ENCODE data around the gene TEX52.

- TF ChIP-seq POLR2A (IDR thresholded peaks at IDR 0.05; ENCODE audit: low read length), result no peak
- TF ChIP-seq GATA1 (IDR thresholded peaks at IDR 0.05; ENCODE audit: low read depth, low read length), result no peak
Observed at GRCh38 chr12:2811801-2812200, 45.0 kb downstream of the TEX52 start.

All from erythroblast (primary cell).